Spleen (tissue), 7 donors: ENCODE data around the gene EYS.

Source experiments
- CTCF ChIP-seq, 11 experiments: fragments of 200-600 bp in 7 of 11; fragments of 450-650 bp in 4 of 11; sonication (generic) in 4 of 11; IDR thresholded peaks in 8 of 11; conservative IDR thresholded peaks in 3 of 11; 1 replicate in 7 of 11; 2 replicates in 4 of 11; pipeline versions ENCODE4 v1.4.0 to v1.8.0; 2016 to 2021; ENCODE audit warnings: antibody characterized with exemption in 11 of 11, inconsistent platforms in 4 of 11, mild to moderate bottlenecking in 1 of 11
- POLR2A ChIP-seq, 3 donors: fragments of 450-650 bp; IDR thresholded peaks; one replicate each; pipeline ENCODE4 v1.5.1; 2017; ENCODE audit warnings: antibody characterized with exemption in 3 of 3, mild to moderate bottlenecking in 1 of 3
- POLR2AphosphoS5 ChIP-seq, 3 donors: sonication (generic); formaldehyde crosslinking; IDR thresholded peaks; one replicate each; pipeline ENCODE4 v1.5.1; 2017; ENCODE audit warnings: antibody characterized with exemption in 3 of 3
- donor health status: DM: no; HTN: no; CAD: no; lungs with moderate emphysema.
- donor health status: DM: no; HTN: no; CAD: no.
- donor health status: DM: no; HTN: no; CAD: no.

DNA sequence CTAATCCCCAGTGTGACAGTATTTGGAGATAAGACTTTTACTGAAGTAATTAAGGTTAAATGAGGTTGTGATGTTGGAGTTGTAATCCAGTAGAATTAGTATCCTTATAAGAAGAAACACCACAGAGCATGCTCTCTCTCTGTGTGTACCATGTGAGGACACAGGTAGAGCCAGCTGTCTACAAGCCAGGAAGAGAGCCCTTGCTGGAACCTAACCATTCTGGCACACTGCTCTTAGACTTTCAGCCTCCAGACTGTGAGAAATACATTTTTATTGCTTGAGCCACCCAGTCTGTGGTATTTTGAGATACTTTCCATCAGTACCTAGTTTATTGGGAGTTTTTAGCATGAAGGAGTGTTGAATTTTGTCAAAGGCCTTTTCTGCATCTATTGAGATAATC is 1961.2 kb downstream of the EYS start:
- TF ChIP-seq POLR2AphosphoS5 (IDR thresholded peaks at IDR 0.05) (no peak), CTCF (IDR thresholded peaks at IDR 0.05 in 8 of 11, conservative IDR thresholded peaks at IDR 0.05 in 3 of 11) (no peak), POLR2A (IDR thresholded peaks at IDR 0.05) (no peak)
